Esophagus squamous epithelium (tissue), 4 donors: Measurements from ENCODE around the gene KCTD12.

ENCODE experiments used
- CTCF ChIP-seq, 6 experiments: fragments of 450-650 bp in 4 of 6; fragments of 200-600 bp in 2 of 6; sonication (generic) in 2 of 6; IDR thresholded peaks; one replicate each; pipeline ENCODE4 v1.5.1; 2016 to 2019; ENCODE audit warnings: antibody characterized with exemption in 6 of 6, mild to moderate bottlenecking in 4 of 6, moderate library complexity in 4 of 6
- POLR2A ChIP-seq, 4 donors: fragments of 450-650 bp; IDR thresholded peaks; one replicate each; pipeline ENCODE4 v1.6.1; 2017; ENCODE audit warnings: antibody characterized with exemption in 4 of 4, mild to moderate bottlenecking in 4 of 4, moderate library complexity in 3 of 4

- TF ChIP-seq CTCF (IDR thresholded peaks at IDR 0.05) (no peak), POLR2A (IDR thresholded peaks at IDR 0.05) (no peak)
These were observed 11.7 kb downstream of the KCTD12 start for GRCh38 chr13:76874479-76874878.
